Measurements from ENCODE around the gene LCNL1. TPM values are rescaled to one million over a fixed set of nuclear protein-coding genes. Genes with fewer than 3 reads are reported as not detected.
A peak's percentile ranks its signal among the peaks of the same experiment; 100 is the strongest.

Gene LCNL1
- total and polyA plus RNA-seq, 2 of the 13 experiments (the other 11 are each of a cell fraction or from before 2014, with no cell fraction given) = not detected

GRCh38 chr9:136957901-136958300 is 24.9 kb upstream of the LCNL1 start:
- Histone ChIP-seq H3K9me3 (ENCODE audit: low read length) (no peaks in the 10 kb centered on the region), H3K9ac (ENCODE audit: insufficient read depth, low read depth, low read length) (no peak overlapping the region), H3K4me2 (ENCODE audit: low read depth, low read length) (no peak overlapping the region), H4K20me1 (ENCODE audit: insufficient read depth, low read length) (no peaks in the 10 kb centered on the region), H3K4me3 (replicated peaks in 1 of 3; ENCODE audit: insufficient read depth in 1 of 3, low read depth in 2 of 3, low read length in 3 of 3) (no peak overlapping the region), H3K27me3 (ENCODE audit: control insufficient read depth in 1 of 2, insufficient read depth in 2 of 2, low read length in 2 of 2) (peaks cover 12 to 30% of the 10 kb centered on the region in 2 experiments), H3K4me1 (ENCODE audit: insufficient read depth, low read length) (no peaks in the 10 kb centered on the region), H3K79me2 (ENCODE audit: insufficient read depth, low read length) (no peaks in the 10 kb centered on the region), H2AFZ (ENCODE audit: low read length) (no peak overlapping the region), H3K36me3 (replicated peaks in 1 of 2; ENCODE audit: control insufficient read depth in 1 of 2, insufficient read depth in 2 of 2, low read length in 2 of 2) (no peaks in the 10 kb centered on the region), H3K27ac (ENCODE audit: extremely low read length, insufficient read depth, low read length) (no peak overlapping the region)
- 74% methylated on average over 6 of the region's 6 CpGs for WGBS (ENCODE audit: low lambda C conversion rate)
- no peak for ATAC-seq
- TF ChIP-seq CSRNP2 (CRISPR knock-in tag; conservative IDR thresholded peaks at IDR 0.05; ENCODE audit: low read depth) (no peak), TARDBP (CRISPR knock-in tag; IDR thresholded peaks at IDR 0.05) (peak; percentile 19; the same call in 1 of the 2 replicates)
- no TSS peak for BruUV-seq (replicated peaks)
- no peak for FAIRE-seq
- intact Hi-C loops (cut with micrococcal nuclease; ENCODE audit: unreplicated experiment) = no loop called here
- in situ Hi-C loops (cut with HindIII; ENCODE audit: extremely low pct_ligation_motif_present, low pct_unique_long_range_greater_than_20kb) = no loop called here
- ChIA-PET CTCF (ENCODE audit: low intra/inter-chr PET ratio, low total read pairs) (no interaction called here), POLR2A (no interaction called here)
- no peak for DNase-seq (ENCODE audit: low spot score)

GRCh38 chr9:136958473-136958872 is 24.3 kb upstream of the LCNL1 start:
- H3K4me2 ChIP-seq (ENCODE audit: low read depth, low read length) = no peak overlapping the region
- no peak overlapping the region for H3K27ac ChIP-seq (ENCODE audit: extremely low read length, insufficient read depth, low read length)
- ATAC-seq (no peak), FAIRE-seq (no peak), DNase-seq (ENCODE audit: low spot score) (no peak)
- no TSS peak for BruUV-seq (replicated peaks)
- H3K4me3 ChIP-seq (replicated peaks in 1 of 3; ENCODE audit: insufficient read depth in 1 of 3, low read depth in 2 of 3, low read length in 3 of 3) = no peak overlapping the region
- no peak for TF ChIP-seq FOSL1 (CRISPR knock-in tag; IDR thresholded peaks at IDR 0.05; ENCODE audit: borderline replicate concordance)
- peak; percentile 98 for TF ChIP-seq ZNF329 (CRISPR knock-in tag; IDR thresholded peaks at IDR 0.05; ENCODE audit: low read depth)
- peak; percentile 24 for TF ChIP-seq AGO1 (IDR thresholded peaks at IDR 0.05; ENCODE audit: low read depth, low read length, poor library complexity, severe bottlenecking)
- no peaks in the 10 kb centered on the region for H3K79me2 ChIP-seq (ENCODE audit: insufficient read depth, low read length)
- no peaks in the 10 kb centered on the region for H3K9me3 ChIP-seq (ENCODE audit: low read length)
- WGBS (ENCODE audit: low lambda C conversion rate) = 84% methylated on average over 7 of the region's 7 CpGs
- intact Hi-C loops (cut with micrococcal nuclease; ENCODE audit: unreplicated experiment) (no loop called here), in situ Hi-C loops (cut with HindIII; ENCODE audit: extremely low pct_ligation_motif_present, low pct_unique_long_range_greater_than_20kb) (no loop called here)
- H2AFZ ChIP-seq (ENCODE audit: low read length) = no peak overlapping the region
- H3K4me1 ChIP-seq (ENCODE audit: insufficient read depth, low read length) = no peaks in the 10 kb centered on the region
- H3K36me3 ChIP-seq (replicated peaks in 1 of 2; ENCODE audit: control insufficient read depth in 1 of 2, insufficient read depth in 2 of 2, low read length in 2 of 2) = no peaks in the 10 kb centered on the region
- ChIA-PET POLR2A (no interaction called here), CTCF (ENCODE audit: low intra/inter-chr PET ratio, low total read pairs) (no interaction called here)
- H3K27me3 ChIP-seq (ENCODE audit: control insufficient read depth in 1 of 2, insufficient read depth in 2 of 2, low read length in 2 of 2) = peaks cover 13 to 31% of the 10 kb centered on the region in 2 experiments
- no peak overlapping the region for H3K9ac ChIP-seq (ENCODE audit: insufficient read depth, low read depth, low read length)
- H4K20me1 ChIP-seq (ENCODE audit: insufficient read depth, low read length) = no peaks in the 10 kb centered on the region
